Adipocyte (in vitro differentiated cells): Measurements from ENCODE around the gene PLA2G2C.

Experiments
- DNase-seq: peaks from one replicate; pipeline ENCODE4 v3.0.0-alpha.2; 2015; ENCODE audit warnings: low read depth
- H3K27me3 ChIP-seq: replicated peaks from 2 replicates; pipeline ENCODE4 v1.7.0; 2013; ENCODE audit warnings: mild to moderate bottlenecking, low read length, moderate library complexity; ENCODE audit not compliant: control insufficient read depth, insufficient read depth
- H3K36me3 ChIP-seq: 2 replicates; pipeline ENCODE4 v1.7.0; 2013; ENCODE audit warnings: low read length, mild to moderate bottlenecking, moderate library complexity; ENCODE audit not compliant: control insufficient read depth, insufficient read depth, severe bottlenecking
- H3K4me1 ChIP-seq: 2 replicates; pipeline ENCODE4 v1.7.0; 2013; ENCODE audit warnings: mild to moderate bottlenecking, low read length, moderate library complexity; ENCODE audit not compliant: control insufficient read depth, insufficient read depth
- H3K4me3 ChIP-seq: 2 replicates; pipeline ENCODE4 v1.7.0; 2013; ENCODE audit warnings: mild to moderate bottlenecking, low read length, moderate library complexity
- H3K9ac ChIP-seq: 2 replicates; pipeline ENCODE4 v1.7.0; 2013; ENCODE audit warnings: mild to moderate bottlenecking, low read length, moderate library complexity
- H3K9me3 ChIP-seq: 2 replicates; pipeline ENCODE4 v1.7.0; 2013; ENCODE audit warnings: mild to moderate bottlenecking, low read length, moderate library complexity; ENCODE audit not compliant: control insufficient read depth

Gene PLA2G2C

GRCh38 chr1:20202166-20202565 lies 15.8 kb upstream of the PLA2G2C start:
- Histone ChIP-seq H3K9ac (no peak overlapping the region), H3K27me3 (peaks cover 46% of the 10 kb centered on the region), H3K9me3 (no peaks in the 10 kb centered on the region), H3K36me3 (no peaks in the 10 kb centered on the region), H3K4me1 (no peaks in the 10 kb centered on the region), H3K4me3 (no peak overlapping the region)
- no peak for DNase-seq

GRCh38 chr1:20200966-20201365 lies 14.6 kb upstream of the PLA2G2C start:
- Histone ChIP-seq H3K36me3 (no peaks in the 10 kb centered on the region), H3K9ac (no peak overlapping the region), H3K4me3 (no peak overlapping the region), H3K9me3 (no peaks in the 10 kb centered on the region), H3K4me1 (no peaks in the 10 kb centered on the region), H3K27me3 (peaks cover 46% of the 10 kb centered on the region)
- DNase-seq: no peak

DNA sequence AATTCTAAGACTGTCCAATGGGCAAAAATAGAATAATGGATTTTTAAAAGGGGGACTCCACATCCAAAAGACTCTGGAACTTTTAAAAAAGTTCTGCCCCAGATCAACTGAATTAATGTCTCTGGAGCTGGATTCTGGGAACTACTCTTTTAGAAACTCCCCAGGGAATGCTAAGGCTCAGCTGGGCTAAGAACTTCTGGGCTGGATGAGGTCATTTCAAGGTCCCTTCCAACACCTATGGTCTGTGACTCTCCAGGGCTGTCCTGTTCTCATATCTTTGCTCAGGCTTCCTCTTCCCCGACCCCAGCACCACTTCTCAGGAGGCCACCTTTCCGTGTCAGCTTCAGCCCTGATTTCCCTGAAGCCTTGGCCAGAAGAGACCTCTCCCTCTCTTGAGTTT lies 13.5 kb upstream of the PLA2G2C start:
- H3K27me3 ChIP-seq: peaks cover 46% of the 10 kb centered on the region
- H3K9ac ChIP-seq: no peak overlapping the region
- no peak for DNase-seq
- peaks cover 3% of the 10 kb centered on the region for H3K4me1 ChIP-seq
- no peaks in the 10 kb centered on the region for H3K36me3 ChIP-seq
- no peaks in the 10 kb centered on the region for H3K9me3 ChIP-seq
- no peak overlapping the region for H3K4me3 ChIP-seq

GRCh38 chr1:20199403-20199802 lies 13.1 kb upstream of the PLA2G2C start:
- no peak overlapping the region for H3K9ac ChIP-seq
- no peaks in the 10 kb centered on the region for H3K36me3 ChIP-seq
- peaks cover 46% of the 10 kb centered on the region for H3K27me3 ChIP-seq
- DNase-seq: no peak
- peaks cover 8% of the 10 kb centered on the region for H3K4me1 ChIP-seq
- H3K9me3 ChIP-seq: no peaks in the 10 kb centered on the region
- no peak overlapping the region for H3K4me3 ChIP-seq

DNA sequence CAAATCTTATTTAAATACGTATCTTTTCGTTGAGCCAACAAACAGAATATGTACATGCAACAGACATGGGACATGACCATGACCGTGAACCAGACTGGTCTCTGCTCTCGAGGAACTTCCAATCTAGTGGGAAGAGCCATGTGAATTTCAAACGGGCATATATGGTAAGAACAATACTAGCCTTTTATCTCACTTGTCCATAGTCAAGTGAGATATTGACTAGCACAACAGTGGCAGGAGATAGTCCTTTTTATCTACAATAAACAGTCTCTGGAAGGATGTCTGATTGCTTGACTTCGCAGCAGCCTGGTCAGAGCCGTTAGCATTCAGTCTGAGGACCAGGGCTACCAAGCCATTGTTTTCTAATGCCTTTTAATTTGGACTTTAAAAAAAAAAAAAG lies 12.6 kb upstream of the PLA2G2C start:
- DNase-seq: no peak
- H3K4me1 ChIP-seq: peaks cover 8% of the 10 kb centered on the region
- no peaks in the 10 kb centered on the region for H3K36me3 ChIP-seq
- H3K27me3 ChIP-seq: peaks cover 44% of the 10 kb centered on the region
- H3K9ac ChIP-seq: no peak overlapping the region
- H3K9me3 ChIP-seq: no peaks in the 10 kb centered on the region
- H3K4me3 ChIP-seq: no peak overlapping the region

DNA sequence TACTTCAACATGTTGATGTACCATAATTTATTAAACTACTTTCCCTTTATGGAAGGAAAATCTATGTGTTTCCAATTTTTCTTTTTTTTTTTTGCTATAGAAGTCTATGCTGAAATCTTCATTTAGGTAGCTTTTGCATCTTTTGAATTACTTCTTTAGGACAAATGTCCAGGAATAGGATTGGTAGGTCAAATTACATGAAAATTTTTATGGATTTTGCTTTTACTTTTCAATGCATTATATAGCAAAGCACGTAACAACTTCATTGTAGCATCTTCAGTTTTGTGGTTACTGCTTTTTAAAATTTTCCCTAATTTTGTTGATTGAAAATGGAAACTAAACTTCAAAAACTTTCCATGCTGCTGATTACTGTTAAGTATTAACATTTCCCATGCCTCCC lies 12.0 kb upstream of the PLA2G2C start:
- Histone ChIP-seq H3K9me3 (no peaks in the 10 kb centered on the region), H3K27me3 (peaks cover 38% of the 10 kb centered on the region)
- DNase-seq: no peak

DNA sequence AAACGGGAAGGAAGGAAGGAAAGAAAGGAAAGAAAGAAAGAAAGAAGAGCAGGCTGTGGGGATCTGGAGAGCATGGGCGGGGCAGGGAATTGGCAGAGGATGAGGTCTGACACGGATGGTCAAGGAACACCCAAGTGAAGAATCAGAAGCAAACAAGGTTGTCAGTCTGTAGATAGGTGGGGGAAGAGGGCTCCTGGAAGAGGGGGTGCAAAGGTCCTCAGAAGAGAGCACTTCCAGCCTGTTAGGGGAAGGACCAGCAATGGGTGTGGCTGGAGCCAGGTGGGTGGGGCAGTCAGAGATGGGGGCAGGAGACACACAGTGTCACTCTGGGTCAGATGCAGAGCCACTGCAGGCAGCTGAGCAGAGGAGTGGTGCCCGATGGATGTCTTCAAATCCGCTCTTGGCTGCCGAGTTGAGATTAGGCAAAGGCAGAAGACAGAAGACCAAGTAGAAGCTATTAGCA lies 11.0 kb upstream of the PLA2G2C start:
- H3K4me3 ChIP-seq: no peak overlapping the region
- H3K4me1 ChIP-seq: peaks cover 15% of the 10 kb centered on the region
- no peak overlapping the region for H3K9ac ChIP-seq
- H3K9me3 ChIP-seq: no peaks in the 10 kb centered on the region
- H3K36me3 ChIP-seq: no peaks in the 10 kb centered on the region
- peaks cover 29% of the 10 kb centered on the region for H3K27me3 ChIP-seq
- no peak for DNase-seq

More for the DNA sequence above, 12.0 kb upstream of the PLA2G2C start:
- H3K4me3 ChIP-seq: no peak overlapping the region
- no peak overlapping the region for H3K9ac ChIP-seq
- peaks cover 8% of the 10 kb centered on the region for H3K4me1 ChIP-seq
- H3K36me3 ChIP-seq: no peaks in the 10 kb centered on the region

DNA sequence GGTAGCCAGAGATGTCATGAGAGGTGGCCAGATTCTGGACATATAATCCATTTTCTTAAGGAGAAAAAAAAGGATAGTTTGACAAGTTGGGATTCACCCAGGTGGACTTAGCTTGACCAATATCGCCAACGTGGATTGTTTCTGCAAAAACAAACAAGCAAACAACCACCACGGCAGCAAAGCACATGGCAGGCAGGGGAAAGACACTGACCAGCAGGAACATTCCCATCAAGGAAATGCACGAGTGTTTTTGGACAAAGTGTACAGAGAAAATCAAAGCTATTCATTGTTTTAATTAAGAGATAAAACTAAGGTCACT lies 9.1 kb upstream of the PLA2G2C start:
- H3K9me3 ChIP-seq: no peaks in the 10 kb centered on the region

GRCh38 chr1:20194757-20195461 lies 8.6 kb upstream of the PLA2G2C start:
- DNase-seq: peak; percentile 54
- no peaks in the 10 kb centered on the region for H3K36me3 ChIP-seq
- peaks cover 19% of the 10 kb centered on the region for H3K27me3 ChIP-seq
- H3K9ac ChIP-seq: no peak overlapping the region
- H3K9me3 ChIP-seq: no peaks in the 10 kb centered on the region
- H3K4me1 ChIP-seq: peaks cover 19% of the 10 kb centered on the region
- H3K4me3 ChIP-seq: peak overlapping the region; percentile 54

More for the DNA sequence above, 9.1 kb upstream of the PLA2G2C start:
- Histone ChIP-seq H3K36me3 (no peaks in the 10 kb centered on the region), H3K9ac (no peak overlapping the region), H3K4me3 (no peak overlapping the region), H3K27me3 (peaks cover 19% of the 10 kb centered on the region), H3K4me1 (peaks cover 19% of the 10 kb centered on the region)
- DNase-seq: no peak

- DNase-seq: no peak
Measured at GRCh38 chr1:20194224-20194623, 7.9 kb upstream of the PLA2G2C start.

GRCh38 chr1:20192871-20193411 lies 6.6 kb upstream of the PLA2G2C start:
- no peak overlapping the region for H3K9ac ChIP-seq
- H3K36me3 ChIP-seq: no peaks in the 10 kb centered on the region
- no peak overlapping the region for H3K4me3 ChIP-seq
- no peaks in the 10 kb centered on the region for H3K9me3 ChIP-seq
- H3K4me1 ChIP-seq: peaks cover 19% of the 10 kb centered on the region
- peaks cover 33% of the 10 kb centered on the region for H3K27me3 ChIP-seq
- DNase-seq: no peak

More at GRCh38 chr1:20194224-20194623, 7.9 kb upstream of the PLA2G2C start:
- no peaks in the 10 kb centered on the region for H3K36me3 ChIP-seq
- H3K4me1 ChIP-seq: peaks cover 19% of the 10 kb centered on the region
- no peaks in the 10 kb centered on the region for H3K9me3 ChIP-seq
- H3K27me3 ChIP-seq: peaks cover 20% of the 10 kb centered on the region
- no peak overlapping the region for H3K4me3 ChIP-seq
- H3K9ac ChIP-seq: no peak overlapping the region

DNA sequence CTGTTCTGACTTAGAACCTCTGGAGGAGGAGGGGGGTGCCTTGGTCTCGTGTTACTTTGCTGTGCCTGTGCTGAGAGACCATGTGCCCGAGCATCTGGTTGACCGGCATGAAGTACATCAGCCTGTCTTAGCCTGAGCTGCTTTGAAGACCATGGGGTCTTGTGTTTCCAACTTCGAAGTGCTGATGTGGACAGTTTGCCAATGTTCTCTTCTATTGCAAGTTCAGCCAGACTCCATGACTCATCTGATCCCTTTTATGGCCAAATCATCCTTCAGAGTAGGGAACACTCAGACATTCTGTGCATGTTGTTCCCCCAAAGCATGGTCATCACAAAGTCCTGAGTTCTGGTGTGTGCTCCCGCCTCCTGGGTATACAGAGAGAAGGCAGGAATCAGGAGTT lies 6.0 kb upstream of the PLA2G2C start:
- Histone ChIP-seq H3K4me3 (no peak overlapping the region), H3K9me3 (no peaks in the 10 kb centered on the region), H3K36me3 (no peaks in the 10 kb centered on the region), H3K27me3 (peaks cover 38% of the 10 kb centered on the region), H3K4me1 (peaks cover 19% of the 10 kb centered on the region), H3K9ac (no peak overlapping the region)
- DNase-seq: peak; percentile 23
